ENCODE measurements around the gene ABHD17A.

- TF ChIP-seq, protein P1, sequence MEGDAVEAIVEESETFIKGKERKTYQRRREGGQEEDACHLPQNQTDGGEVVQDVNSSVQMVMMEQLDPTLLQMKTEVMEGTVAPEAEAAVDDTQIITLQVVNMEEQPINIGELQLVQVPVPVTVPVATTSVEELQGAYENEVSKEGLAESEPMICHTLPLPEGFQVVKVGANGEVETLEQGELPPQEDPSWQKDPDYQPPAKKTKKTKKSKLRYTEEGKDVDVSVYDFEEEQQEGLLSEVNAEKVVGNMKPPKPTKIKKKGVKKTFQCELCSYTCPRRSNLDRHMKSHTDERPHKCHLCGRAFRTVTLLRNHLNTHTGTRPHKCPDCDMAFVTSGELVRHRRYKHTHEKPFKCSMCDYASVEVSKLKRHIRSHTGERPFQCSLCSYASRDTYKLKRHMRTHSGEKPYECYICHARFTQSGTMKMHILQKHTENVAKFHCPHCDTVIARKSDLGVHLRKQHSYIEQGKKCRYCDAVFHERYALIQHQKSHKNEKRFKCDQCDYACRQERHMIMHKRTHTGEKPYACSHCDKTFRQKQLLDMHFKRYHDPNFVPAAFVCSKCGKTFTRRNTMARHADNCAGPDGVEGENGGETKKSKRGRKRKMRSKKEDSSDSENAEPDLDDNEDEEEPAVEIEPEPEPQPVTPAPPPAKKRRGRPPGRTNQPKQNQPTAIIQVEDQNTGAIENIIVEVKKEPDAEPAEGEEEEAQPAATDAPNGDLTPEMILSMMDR (IDR thresholded peaks at IDR 0.05) = no peak
- TF ChIP-seq POLR2A (IDR thresholded peaks at IDR 0.05) = no peak
Measured at GRCh38 chr19:1901940-1902404, 16.7 kb upstream of the ABHD17A start.
